Keratinocyte (primary cell): Measurements from ENCODE around the gene BCL2L12.

Experiments used
- EZH2 ChIP-seq: IDR thresholded peaks from one replicate; pipeline ENCODE4 v1.6.1; 2012; ENCODE audit warnings: inconsistent platforms, mild to moderate bottlenecking, low read length, moderate library complexity
- TF ChIP-seq, protein P1 (sequence below), 3 experiments: IDR thresholded peaks in 1 of 3; conservative IDR thresholded peaks in 1 of 3; optimal IDR thresholded peaks in 1 of 3; 2 replicates in 2 of 3; 3 replicates in 1 of 3; pipeline versions ENCODE3 to v1.5.1; 2011; ENCODE audit warnings: low read length in 3 of 3, mild to moderate bottlenecking in 3 of 3, moderate library complexity in 2 of 3, control low read depth in 1 of 3, inconsistent platforms in 1 of 3; ENCODE audit not compliant: insufficient read depth in 2 of 3; ENCODE audit errors: extremely low read depth in 1 of 3

DNA sequence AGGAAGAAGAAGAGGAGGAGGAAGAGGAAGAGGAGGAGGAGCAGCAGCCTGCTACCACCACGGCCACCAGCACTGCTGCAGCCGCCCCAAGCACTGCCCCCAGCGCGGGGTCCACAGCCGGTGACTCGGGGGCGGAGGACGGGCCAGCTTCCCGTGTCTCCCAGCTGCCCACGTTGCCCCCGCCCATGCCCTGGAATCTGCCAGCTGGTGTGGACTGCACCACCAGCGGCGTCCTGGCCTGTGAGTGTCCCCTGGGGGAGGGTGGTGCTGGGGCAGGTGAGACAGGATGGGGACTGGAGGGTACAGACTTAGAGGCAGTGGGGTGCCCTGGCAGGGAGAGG lies 12.3 kb upstream of the BCL2L12 start:
- TF ChIP-seq, protein P1, sequence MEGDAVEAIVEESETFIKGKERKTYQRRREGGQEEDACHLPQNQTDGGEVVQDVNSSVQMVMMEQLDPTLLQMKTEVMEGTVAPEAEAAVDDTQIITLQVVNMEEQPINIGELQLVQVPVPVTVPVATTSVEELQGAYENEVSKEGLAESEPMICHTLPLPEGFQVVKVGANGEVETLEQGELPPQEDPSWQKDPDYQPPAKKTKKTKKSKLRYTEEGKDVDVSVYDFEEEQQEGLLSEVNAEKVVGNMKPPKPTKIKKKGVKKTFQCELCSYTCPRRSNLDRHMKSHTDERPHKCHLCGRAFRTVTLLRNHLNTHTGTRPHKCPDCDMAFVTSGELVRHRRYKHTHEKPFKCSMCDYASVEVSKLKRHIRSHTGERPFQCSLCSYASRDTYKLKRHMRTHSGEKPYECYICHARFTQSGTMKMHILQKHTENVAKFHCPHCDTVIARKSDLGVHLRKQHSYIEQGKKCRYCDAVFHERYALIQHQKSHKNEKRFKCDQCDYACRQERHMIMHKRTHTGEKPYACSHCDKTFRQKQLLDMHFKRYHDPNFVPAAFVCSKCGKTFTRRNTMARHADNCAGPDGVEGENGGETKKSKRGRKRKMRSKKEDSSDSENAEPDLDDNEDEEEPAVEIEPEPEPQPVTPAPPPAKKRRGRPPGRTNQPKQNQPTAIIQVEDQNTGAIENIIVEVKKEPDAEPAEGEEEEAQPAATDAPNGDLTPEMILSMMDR (optimal IDR thresholded peaks at IDR 0.05 in 1 of 3, IDR thresholded peaks at IDR 0.05 in 1 of 3, conservative IDR thresholded peaks at IDR 0.05 in 1 of 3; ENCODE audit: extremely low read depth in 1 of 3, insufficient read depth in 2 of 3, low read length in 3 of 3): no peak
- no peak for TF ChIP-seq EZH2
